Neural cell (in vitro differentiated cells): ENCODE results near the gene NR1H3. TPM values are rescaled to one million over a fixed set of nuclear protein-coding genes. Genes with fewer than 3 reads are reported as not detected.

Source experiments
- H2AFZ ChIP-seq: fragments of 200-600, 300-800 bp; sonication (generic), shearing (Covaris generic); 2 replicates; pipeline ENCODE4 v1.6.0; 2014; ENCODE audit warnings: low read depth, mild to moderate bottlenecking, antibody characterized with exemption, low read length, moderate library complexity
- H3F3A ChIP-seq: fragments of 200-600 bp; shearing (Covaris generic); 2 replicates; pipeline ENCODE4 v1.6.1; 2016; ENCODE audit warnings: mild to moderate bottlenecking, moderate library complexity, mixed read lengths, antibody characterized with exemption, low read length; ENCODE audit not compliant: insufficient read depth, poor library complexity, severe bottlenecking
- H3K27ac ChIP-seq: fragments of 200-600, 300-800 bp; sonication (generic), shearing (Covaris generic); 2 replicates; pipeline ENCODE4 v1.5.1; 2014; ENCODE audit warnings: mild to moderate bottlenecking, low read length, moderate library complexity
- H3K27me3 ChIP-seq: fragments of 300-800, 200-600 bp; sonication (generic), shearing (Covaris generic); 2 replicates; pipeline ENCODE4 v1.6.0; 2014; ENCODE audit warnings: mild to moderate bottlenecking, low read depth, low read length, moderate library complexity; ENCODE audit not compliant: insufficient read depth
- H3K36me3 ChIP-seq: fragments of 300-800, 200-600 bp; sonication (generic), shearing (Covaris generic); 2 replicates; pipeline ENCODE4 v1.5.1; 2014; ENCODE audit warnings: mild to moderate bottlenecking, antibody characterized with exemption, low read length, moderate library complexity; ENCODE audit not compliant: insufficient read depth
- H3K4me2 ChIP-seq: fragments of 300-800, 200-600 bp; sonication (generic), shearing (Covaris generic); 2 replicates; pipeline ENCODE4 v1.6.0; 2014; ENCODE audit warnings: mild to moderate bottlenecking, low read length
- H3K4me3 ChIP-seq: fragments of 300-800, 200-600 bp; sonication (generic), shearing (Covaris generic); 2 replicates; pipeline ENCODE4 v1.5.1; 2014; ENCODE audit warnings: mild to moderate bottlenecking, low read length, moderate library complexity
- H3K79me2 ChIP-seq: fragments of 200-600 bp; shearing (Covaris generic); replicated peaks from 2 replicates; pipeline ENCODE4 v1.6.0; 2014; ENCODE audit warnings: mild to moderate bottlenecking, low read length, moderate library complexity; ENCODE audit not compliant: insufficient read depth
- H3K9ac ChIP-seq: fragments of 300-800, 200-600 bp; sonication (generic), shearing (Covaris generic); 2 replicates; pipeline ENCODE4 v1.6.1; 2016; ENCODE audit warnings: mild to moderate bottlenecking, low read length, mixed read lengths
- H3K9me2 ChIP-seq: fragments of 200-600 bp; shearing (Covaris generic); 2 replicates; pipeline ENCODE4 v1.6.1; 2016; ENCODE audit warnings: mild to moderate bottlenecking, low read length, mixed read lengths; ENCODE audit not compliant: insufficient read depth
- H3K9me3 ChIP-seq: fragments of 200-600, 300-800 bp; sonication (generic), shearing (Covaris generic); 2 replicates; pipeline ENCODE4 v1.6.1; 2016; ENCODE audit warnings: mild to moderate bottlenecking, mixed run types, low read length, moderate library complexity, mixed read lengths
- H4K20me1 ChIP-seq: fragments of 200-600 bp; shearing (Covaris generic); 2 replicates; pipeline ENCODE4 v1.6.1; 2016; ENCODE audit warnings: mild to moderate bottlenecking, mixed run types; ENCODE audit not compliant: insufficient read depth
- EP300 ChIP-seq: fragments of 450-650 bp; conservative IDR thresholded peaks from 2 replicates; pipeline ENCODE4 v1.6.1; 2014; ENCODE audit warnings: antibody characterized with exemption, mild to moderate bottlenecking, moderate library complexity; ENCODE audit not compliant: poor library complexity, severe bottlenecking
- EZH2 ChIP-seq: fragments of 200-600, 300-800 bp; shearing (Covaris generic), sonication (generic); IDR thresholded peaks from 2 replicates; pipeline ENCODE4 v1.6.1; 2014; ENCODE audit warnings: antibody characterized with exemption, low read length, borderline replicate concordance, mild to moderate bottlenecking; ENCODE audit not compliant: insufficient read depth, poor library complexity, severe bottlenecking
- MXI1 ChIP-seq: fragments of 450-650 bp; conservative IDR thresholded peaks from 2 replicates; pipeline ENCODE4 v1.6.1; 2014; ENCODE audit warnings: antibody characterized with exemption, mild to moderate bottlenecking; ENCODE audit not compliant: poor library complexity, severe bottlenecking
- POLR2AphosphoS5 ChIP-seq: IDR thresholded peaks from 2 replicates; pipeline ENCODE4 v1.6.1; 2012
- RAD21 ChIP-seq: fragments of 450-650 bp; conservative IDR thresholded peaks from 2 replicates; pipeline ENCODE4 v1.6.1; 2014; ENCODE audit warnings: antibody characterized with exemption, mild to moderate bottlenecking, moderate library complexity
- SMC3 ChIP-seq: fragments of 450-650 bp; conservative IDR thresholded peaks from 2 replicates; pipeline ENCODE4 v1.6.1; 2014; ENCODE audit warnings: antibody characterized with exemption, mild to moderate bottlenecking, moderate library complexity; ENCODE audit not compliant: poor library complexity
- TAF1 ChIP-seq: IDR thresholded peaks from 2 replicates; pipeline ENCODE4 v1.6.1; 2012; ENCODE audit warnings: low read depth
- polyA plus RNA-seq: library from polyadenylated mRNA; depleted of rRNA; stranded (reverse); fragments of >200 nt; gene quantifications from 2 replicates; pipeline ENCODE4 v1.2.3, GENCODE V29; 2014
- TF ChIP-seq, protein P1 (sequence below): IDR thresholded peaks from 2 replicates; pipeline ENCODE4 v1.6.1; 2012; ENCODE audit warnings: borderline replicate concordance
- TF ChIP-seq, protein P2 (sequence below): fragments of 450-650 bp; IDR thresholded peaks from 2 replicates; pipeline ENCODE4 v1.5.1; 2014; ENCODE audit warnings: antibody characterized with exemption, mild to moderate bottlenecking, moderate library complexity; ENCODE audit not compliant: poor library complexity, severe bottlenecking

The NR1H3 gene
- polyA plus RNA-seq, 1 donor from 2014 or later, result 7.7 TPM

DNA sequence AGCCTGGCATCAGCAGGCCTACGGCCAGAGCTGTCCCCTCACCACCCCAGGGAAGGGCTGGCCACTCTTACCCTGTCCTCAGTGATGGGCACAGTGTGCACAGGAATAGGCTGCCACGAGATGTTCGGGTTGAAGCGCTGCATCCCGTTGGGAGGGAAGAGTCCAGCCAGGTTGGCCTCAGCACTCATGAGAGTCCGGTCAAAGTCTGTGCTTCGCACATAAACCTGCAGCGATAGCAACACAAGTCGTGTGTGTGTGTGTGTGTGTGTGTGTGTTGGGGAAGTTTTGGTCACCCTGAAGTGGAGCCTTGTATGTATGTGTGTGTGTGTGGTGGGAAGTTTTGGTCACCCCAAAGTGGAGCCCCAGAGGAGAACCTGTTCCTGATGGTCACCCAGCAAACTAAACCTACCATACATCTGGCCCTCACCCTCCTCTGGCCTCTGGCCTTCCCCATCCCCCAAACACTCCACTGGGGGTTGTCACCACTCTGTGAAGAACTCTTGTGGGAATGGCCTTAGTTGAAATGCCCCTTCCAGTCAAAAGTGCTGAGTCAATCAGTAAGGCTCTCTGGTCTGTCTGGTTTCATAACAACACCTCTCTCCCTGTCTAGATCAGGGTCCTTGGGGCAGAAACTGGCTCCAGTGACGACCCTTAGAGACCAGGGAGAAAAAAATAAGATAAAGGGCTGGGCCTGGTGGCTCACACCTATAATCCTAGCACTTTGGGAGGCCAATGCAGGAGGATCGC is 12.0 kb upstream of the NR1H3 start:
- H3K27me3 ChIP-seq, result no peaks in the 10 kb centered on the region
- H3K4me2 ChIP-seq, result no peak overlapping the region
- H3K36me3 ChIP-seq, result no peaks in the 10 kb centered on the region
- no peak overlapping the region for H3K4me3 ChIP-seq
- no peak overlapping the region for H3K9ac ChIP-seq
- H3F3A ChIP-seq, result no peaks in the 10 kb centered on the region
- H4K20me1 ChIP-seq, result no peaks in the 10 kb centered on the region
- TF ChIP-seq, protein P1, sequence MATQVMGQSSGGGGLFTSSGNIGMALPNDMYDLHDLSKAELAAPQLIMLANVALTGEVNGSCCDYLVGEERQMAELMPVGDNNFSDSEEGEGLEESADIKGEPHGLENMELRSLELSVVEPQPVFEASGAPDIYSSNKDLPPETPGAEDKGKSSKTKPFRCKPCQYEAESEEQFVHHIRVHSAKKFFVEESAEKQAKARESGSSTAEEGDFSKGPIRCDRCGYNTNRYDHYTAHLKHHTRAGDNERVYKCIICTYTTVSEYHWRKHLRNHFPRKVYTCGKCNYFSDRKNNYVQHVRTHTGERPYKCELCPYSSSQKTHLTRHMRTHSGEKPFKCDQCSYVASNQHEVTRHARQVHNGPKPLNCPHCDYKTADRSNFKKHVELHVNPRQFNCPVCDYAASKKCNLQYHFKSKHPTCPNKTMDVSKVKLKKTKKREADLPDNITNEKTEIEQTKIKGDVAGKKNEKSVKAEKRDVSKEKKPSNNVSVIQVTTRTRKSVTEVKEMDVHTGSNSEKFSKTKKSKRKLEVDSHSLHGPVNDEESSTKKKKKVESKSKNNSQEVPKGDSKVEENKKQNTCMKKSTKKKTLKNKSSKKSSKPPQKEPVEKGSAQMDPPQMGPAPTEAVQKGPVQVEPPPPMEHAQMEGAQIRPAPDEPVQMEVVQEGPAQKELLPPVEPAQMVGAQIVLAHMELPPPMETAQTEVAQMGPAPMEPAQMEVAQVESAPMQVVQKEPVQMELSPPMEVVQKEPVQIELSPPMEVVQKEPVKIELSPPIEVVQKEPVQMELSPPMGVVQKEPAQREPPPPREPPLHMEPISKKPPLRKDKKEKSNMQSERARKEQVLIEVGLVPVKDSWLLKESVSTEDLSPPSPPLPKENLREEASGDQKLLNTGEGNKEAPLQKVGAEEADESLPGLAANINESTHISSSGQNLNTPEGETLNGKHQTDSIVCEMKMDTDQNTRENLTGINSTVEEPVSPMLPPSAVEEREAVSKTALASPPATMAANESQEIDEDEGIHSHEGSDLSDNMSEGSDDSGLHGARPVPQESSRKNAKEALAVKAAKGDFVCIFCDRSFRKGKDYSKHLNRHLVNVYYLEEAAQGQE, result no peak
- TF ChIP-seq POLR2AphosphoS5 (no peak), RAD21 (no peak), MXI1 (no peak), EZH2 (no peak), EP300 (no peak), SMC3 (no peak), TAF1 (no peak)
- TF ChIP-seq, protein P2, sequence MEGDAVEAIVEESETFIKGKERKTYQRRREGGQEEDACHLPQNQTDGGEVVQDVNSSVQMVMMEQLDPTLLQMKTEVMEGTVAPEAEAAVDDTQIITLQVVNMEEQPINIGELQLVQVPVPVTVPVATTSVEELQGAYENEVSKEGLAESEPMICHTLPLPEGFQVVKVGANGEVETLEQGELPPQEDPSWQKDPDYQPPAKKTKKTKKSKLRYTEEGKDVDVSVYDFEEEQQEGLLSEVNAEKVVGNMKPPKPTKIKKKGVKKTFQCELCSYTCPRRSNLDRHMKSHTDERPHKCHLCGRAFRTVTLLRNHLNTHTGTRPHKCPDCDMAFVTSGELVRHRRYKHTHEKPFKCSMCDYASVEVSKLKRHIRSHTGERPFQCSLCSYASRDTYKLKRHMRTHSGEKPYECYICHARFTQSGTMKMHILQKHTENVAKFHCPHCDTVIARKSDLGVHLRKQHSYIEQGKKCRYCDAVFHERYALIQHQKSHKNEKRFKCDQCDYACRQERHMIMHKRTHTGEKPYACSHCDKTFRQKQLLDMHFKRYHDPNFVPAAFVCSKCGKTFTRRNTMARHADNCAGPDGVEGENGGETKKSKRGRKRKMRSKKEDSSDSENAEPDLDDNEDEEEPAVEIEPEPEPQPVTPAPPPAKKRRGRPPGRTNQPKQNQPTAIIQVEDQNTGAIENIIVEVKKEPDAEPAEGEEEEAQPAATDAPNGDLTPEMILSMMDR, result no peak
- H3K79me2 ChIP-seq, result peaks cover 18% of the 10 kb centered on the region
- H2AFZ ChIP-seq, result no peak overlapping the region
- no peaks in the 10 kb centered on the region for H3K9me2 ChIP-seq
- H3K27ac ChIP-seq, result no peak overlapping the region
- H3K9me3 ChIP-seq, result no peaks in the 10 kb centered on the region

DNA sequence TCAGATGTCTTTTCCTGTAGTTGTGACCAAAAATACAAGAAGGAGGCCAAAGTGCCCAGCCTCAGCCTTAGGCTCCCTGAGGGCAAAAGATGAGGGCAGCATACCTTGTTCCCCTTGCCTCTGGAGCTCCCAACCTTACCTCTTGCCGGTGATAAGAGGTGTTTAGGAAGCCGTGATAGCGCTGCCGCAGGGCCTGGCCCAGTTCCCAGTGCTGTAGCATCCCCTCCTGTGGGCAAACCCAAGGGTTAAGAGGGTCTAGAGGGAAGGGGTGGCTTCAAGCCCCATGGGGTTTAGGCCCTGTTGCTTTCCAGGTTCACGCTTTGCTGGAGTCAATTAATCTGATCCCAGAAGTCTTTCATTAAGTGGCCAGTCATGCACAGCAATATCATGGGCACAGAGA is 10.3 kb upstream of the NR1H3 start:
- Histone ChIP-seq H3K27me3 (no peaks in the 10 kb centered on the region), H4K20me1 (no peaks in the 10 kb centered on the region), H3K9me3 (no peaks in the 10 kb centered on the region), H3F3A (no peaks in the 10 kb centered on the region), H3K9ac (no peak overlapping the region), H3K27ac (no peak overlapping the region), H3K4me2 (peak overlapping the region; percentile 69), H3K79me2 (peaks cover 18% of the 10 kb centered on the region), H2AFZ (no peak overlapping the region), H3K9me2 (no peaks in the 10 kb centered on the region), H3K36me3 (no peaks in the 10 kb centered on the region), H3K4me3 (peak overlapping the region; percentile 97)
- no peak for TF ChIP-seq SMC3
- TF ChIP-seq TAF1, result no peak
- TF ChIP-seq, protein P2, result no peak
- no peak for TF ChIP-seq EP300
- no peak for TF ChIP-seq POLR2AphosphoS5
- TF ChIP-seq, protein P1, result no peak
- no peak for TF ChIP-seq RAD21
